ENCODE data around the gene ARHGAP1. TPM values are rescaled to one million over a fixed set of nuclear protein-coding genes. Genes with fewer than 3 reads are reported as not detected.

The ARHGAP1 gene
- total RNA-seq, 3 donors from 2014 or later (not counting 1 experiment from before 2014, with no cell fraction given): 89.8 to 111 (median 102) TPM

GRCh38 chr11:46686886-46687795 is 13.3 kb downstream of the ARHGAP1 start:
- Mint-ChIP-seq H3K4me3 (no peak overlapping the region), H3K4me1 (peaks cover 0 to 6% of the 10 kb centered on the region in 2 donors), H3K27me3 (ENCODE audit: low read depth in 2 of 2) (no peaks in the 10 kb centered on the region), H3K27ac (no peak overlapping the region), H3K9me3 (no peaks in the 10 kb centered on the region), H3K36me3 (no peaks in the 10 kb centered on the region)
- Histone ChIP-seq H3K36me3 (ENCODE audit: control insufficient read depth, insufficient read depth, low read length) (peaks cover 46% of the 10 kb centered on the region), H3K9me3 (ENCODE audit: control insufficient read depth, insufficient read depth, low read length) (no peaks in the 10 kb centered on the region), H3K27me3 (ENCODE audit: control insufficient read depth, insufficient read depth, low read length) (no peaks in the 10 kb centered on the region), H3K4me1 (ENCODE audit: control insufficient read depth, insufficient read depth, low read length) (no peaks in the 10 kb centered on the region), H3K4me3 (ENCODE audit: low read length) (no peak overlapping the region), H3K27ac (ENCODE audit: low read length) (no peak overlapping the region)
- TF ChIP-seq, protein P1, sequence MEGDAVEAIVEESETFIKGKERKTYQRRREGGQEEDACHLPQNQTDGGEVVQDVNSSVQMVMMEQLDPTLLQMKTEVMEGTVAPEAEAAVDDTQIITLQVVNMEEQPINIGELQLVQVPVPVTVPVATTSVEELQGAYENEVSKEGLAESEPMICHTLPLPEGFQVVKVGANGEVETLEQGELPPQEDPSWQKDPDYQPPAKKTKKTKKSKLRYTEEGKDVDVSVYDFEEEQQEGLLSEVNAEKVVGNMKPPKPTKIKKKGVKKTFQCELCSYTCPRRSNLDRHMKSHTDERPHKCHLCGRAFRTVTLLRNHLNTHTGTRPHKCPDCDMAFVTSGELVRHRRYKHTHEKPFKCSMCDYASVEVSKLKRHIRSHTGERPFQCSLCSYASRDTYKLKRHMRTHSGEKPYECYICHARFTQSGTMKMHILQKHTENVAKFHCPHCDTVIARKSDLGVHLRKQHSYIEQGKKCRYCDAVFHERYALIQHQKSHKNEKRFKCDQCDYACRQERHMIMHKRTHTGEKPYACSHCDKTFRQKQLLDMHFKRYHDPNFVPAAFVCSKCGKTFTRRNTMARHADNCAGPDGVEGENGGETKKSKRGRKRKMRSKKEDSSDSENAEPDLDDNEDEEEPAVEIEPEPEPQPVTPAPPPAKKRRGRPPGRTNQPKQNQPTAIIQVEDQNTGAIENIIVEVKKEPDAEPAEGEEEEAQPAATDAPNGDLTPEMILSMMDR (IDR thresholded peaks at IDR 0.05): no peak
- DNase-seq (no peak), ATAC-seq (no peak)
- 91% methylated on average over 15 of the region's 15 CpGs for WGBS (ENCODE audit: insufficient coverage)
- intact Hi-C loops (cut with micrococcal nuclease): no loop called here

DNA sequence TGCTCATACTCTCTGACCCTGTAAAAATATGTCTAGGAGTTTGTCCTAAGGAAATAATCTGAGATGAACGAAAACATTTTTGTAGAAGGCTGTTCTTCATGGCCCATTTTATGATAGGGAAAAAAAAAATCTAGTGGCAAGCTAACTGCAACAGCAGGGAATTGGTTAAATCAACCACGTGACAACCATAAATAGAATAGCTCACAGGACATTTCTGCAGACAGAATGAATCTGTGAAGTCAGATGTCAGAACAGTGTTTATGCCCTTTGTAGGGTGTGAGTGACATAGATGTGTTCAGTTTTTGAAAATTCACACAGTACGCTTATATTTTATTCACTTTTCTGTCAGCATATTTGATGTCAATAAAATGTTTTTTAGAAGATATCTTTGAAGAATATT is 16.1 kb downstream of the ARHGAP1 start:
- WGBS (ENCODE audit: insufficient coverage): 77% methylated on average over 2 of the region's 3 CpGs
- H3K36me3 Mint-ChIP-seq: no peaks in the 10 kb centered on the region
- no peak for ATAC-seq

DNA sequence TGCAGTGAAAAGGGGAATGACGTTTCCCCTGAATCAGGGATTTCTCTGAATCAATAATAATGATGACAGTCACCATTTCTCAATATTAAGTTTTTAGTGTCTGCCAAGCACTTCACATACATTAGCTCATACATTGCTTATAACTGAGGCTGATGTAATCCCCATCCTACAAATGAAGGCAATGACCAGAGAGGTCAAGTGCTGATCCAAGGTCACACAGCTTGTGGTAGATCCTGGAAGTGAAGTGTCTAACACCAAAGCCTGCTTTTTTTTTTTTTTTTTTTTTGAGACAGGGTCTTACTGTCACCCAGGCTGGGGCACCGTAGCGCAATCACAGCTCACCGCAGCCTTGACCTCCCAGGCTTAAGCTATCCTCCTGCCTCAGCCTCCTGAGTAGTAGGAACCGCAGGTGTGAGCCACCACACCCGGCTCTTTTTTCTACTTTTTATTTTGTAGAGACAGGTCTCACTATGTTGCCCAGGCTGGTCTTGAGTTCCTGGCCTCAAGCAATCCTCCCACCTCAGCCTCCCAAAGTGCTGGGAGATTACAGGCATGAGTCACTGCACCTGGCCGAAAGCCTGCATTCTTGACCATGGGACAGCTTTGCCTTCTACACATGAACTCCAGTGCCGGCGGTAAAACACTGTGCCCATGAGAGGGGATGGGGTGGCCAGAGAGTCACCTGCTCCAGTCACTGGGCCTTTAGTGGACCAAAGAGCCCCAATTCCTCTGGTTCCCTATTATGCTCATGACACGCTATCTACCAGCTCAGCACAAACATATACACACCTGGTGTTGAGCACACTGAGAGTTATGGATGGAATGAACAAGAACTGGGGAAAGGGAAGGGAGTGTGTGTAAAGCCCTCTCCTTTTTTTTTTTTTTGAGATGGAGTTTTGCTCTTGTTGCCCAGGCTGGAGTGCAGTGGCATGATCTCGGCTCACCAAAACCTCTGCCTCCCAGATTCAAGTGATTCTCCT is 17.4 kb downstream of the ARHGAP1 start:
- no peak overlapping the region for H3K4me3 ChIP-seq (ENCODE audit: low read length)
- TF ChIP-seq, protein P1 (IDR thresholded peaks at IDR 0.05): no peak
- Mint-ChIP-seq H3K4me3 (no peak overlapping the region), H3K4me1 (no peaks in the 10 kb centered on the region), H3K36me3 (no peaks in the 10 kb centered on the region), H3K27ac (no peak overlapping the region), H3K9me3 (no peaks in the 10 kb centered on the region), H3K27me3 (ENCODE audit: low read depth in 2 of 2) (no peaks in the 10 kb centered on the region)
- ATAC-seq (no peak), DNase-seq (no peak)
- 97% methylated on average over 10 of the region's 11 CpGs for WGBS (ENCODE audit: insufficient coverage)
- no peak overlapping the region for H3K27ac ChIP-seq (ENCODE audit: low read length)
- no peaks in the 10 kb centered on the region for H3K9me3 ChIP-seq (ENCODE audit: control insufficient read depth, insufficient read depth, low read length)
- H3K4me1 ChIP-seq (ENCODE audit: control insufficient read depth, insufficient read depth, low read length): no peaks in the 10 kb centered on the region
- H3K36me3 ChIP-seq (ENCODE audit: control insufficient read depth, insufficient read depth, low read length): peaks cover 70% of the 10 kb centered on the region
- intact Hi-C loops (cut with micrococcal nuclease): no loop called here
- no peaks in the 10 kb centered on the region for H3K27me3 ChIP-seq (ENCODE audit: control insufficient read depth, insufficient read depth, low read length)

More for the DNA sequence above, 16.1 kb downstream of the ARHGAP1 start:
- Mint-ChIP-seq H3K27ac (no peak overlapping the region), H3K27me3 (ENCODE audit: low read depth in 2 of 2) (no peaks in the 10 kb centered on the region), H3K4me1 (no peaks in the 10 kb centered on the region), H3K9me3 (no peaks in the 10 kb centered on the region), H3K4me3 (no peak overlapping the region)
- TF ChIP-seq, protein P1 (IDR thresholded peaks at IDR 0.05): no peak
- intact Hi-C loops (cut with micrococcal nuclease): no loop called here
- peaks cover 59% of the 10 kb centered on the region for H3K36me3 ChIP-seq (ENCODE audit: control insufficient read depth, insufficient read depth, low read length)
- no peaks in the 10 kb centered on the region for H3K9me3 ChIP-seq (ENCODE audit: control insufficient read depth, insufficient read depth, low read length)
- no peaks in the 10 kb centered on the region for H3K4me1 ChIP-seq (ENCODE audit: control insufficient read depth, insufficient read depth, low read length)
- H3K27me3 ChIP-seq (ENCODE audit: control insufficient read depth, insufficient read depth, low read length): no peaks in the 10 kb centered on the region
- no peak overlapping the region for H3K4me3 ChIP-seq (ENCODE audit: low read length)
- no peak for DNase-seq
- H3K27ac ChIP-seq (ENCODE audit: low read length): no peak overlapping the region

Data from natural killer cell (primary cell).